ENCODE measurements around the gene SGO1.

SGO1 gene

GRCh38 chr3:20154078-20154477 lies 31.9 kb downstream of the SGO1 start:
- no peak for DNase-seq

GRCh38 chr3:20148466-20148865 lies 37.5 kb downstream of the SGO1 start:
- DNase-seq, result peak in 1 of 2 experiments; percentile 35

- DNase-seq, result no peak
Measured at GRCh38 chr3:20147361-20147760, 38.6 kb downstream of the SGO1 start.

GRCh38 chr3:20146301-20146700 lies 39.7 kb downstream of the SGO1 start:
- DNase-seq, result no peak

- DNase-seq, result peak in 1 of 2 experiments; percentile 30
Measured at GRCh38 chr3:20145874-20146273, 40.1 kb downstream of the SGO1 start.

GRCh38 chr3:20143519-20143918 lies 42.5 kb downstream of the SGO1 start:
- no peak for DNase-seq

GRCh38 chr3:20142517-20142916 lies 43.5 kb downstream of the SGO1 start:
- no peak for DNase-seq

GRCh38 chr3:20141851-20142250 lies 44.2 kb downstream of the SGO1 start:
- peak in 1 of 2 experiments; percentile 5 for DNase-seq

GRCh38 chr3:20141316-20141715 lies 44.7 kb downstream of the SGO1 start:
- DNase-seq, result peak in 1 of 2 experiments; percentile 33

GRCh38 chr3:20140881-20141280 lies 45.1 kb downstream of the SGO1 start:
- no peak for DNase-seq

- no peak for DNase-seq
Measured at GRCh38 chr3:20137647-20138046, 48.4 kb downstream of the SGO1 start.

- DNase-seq, result no peak
Measured at GRCh38 chr3:20136231-20136630, 49.8 kb downstream of the SGO1 start.

GRCh38 chr3:20130106-20130505 lies 55.9 kb downstream of the SGO1 start:
- peak in 1 of 2 experiments; percentile 19 for DNase-seq

GRCh38 chr3:20128358-20128757 lies 57.6 kb downstream of the SGO1 start:
- DNase-seq, result no peak

GRCh38 chr3:20125897-20126296 lies 60.1 kb downstream of the SGO1 start:
- DNase-seq, result no peak

- DNase-seq, result no peak
Measured at GRCh38 chr3:20125289-20125688, 60.7 kb downstream of the SGO1 start.

GRCh38 chr3:20123131-20123652 lies 62.8 kb downstream of the SGO1 start:
- no peak for DNase-seq

- no peak for DNase-seq
Measured at GRCh38 chr3:20121088-20121487, 64.9 kb downstream of the SGO1 start.
